ENCODE data around the gene KCNJ10. TPM values are rescaled to one million over a fixed set of nuclear protein-coding genes. Genes with fewer than 3 reads are reported as not detected.

Gene KCNJ10
- not detected for total RNA-seq (ENCODE audit: unreplicated experiment)
- long read RNA-seq = 0 reads

- Mint-ChIP-seq H3K4me3 (ENCODE audit: unreplicated experiment) (peak within 1 kb of the TSS; percentile 95), H3K9me3 (ENCODE audit: unreplicated experiment) (no peaks in the 10 kb centered on the region), H3K27me3 (ENCODE audit: unreplicated experiment) (peaks cover 17% of the 10 kb centered on the region), H3K4me1 (ENCODE audit: unreplicated experiment) (no peaks in the 10 kb centered on the region), H3K36me3 (ENCODE audit: low read depth, unreplicated experiment) (no peaks in the 10 kb centered on the region), H3K27ac (ENCODE audit: unreplicated experiment) (no peak within 1 kb of the TSS)
- no peak for TF ChIP-seq CTCF (IDR thresholded peaks at IDR 0.05; ENCODE audit: unreplicated experiment)
- no peak for DNase-seq (ENCODE audit: low spot score)
These were observed at the start of gene KCNJ10 for GRCh38 chr1:160069460-160070231. Gene KCNJ10 (minus strand): TSS chr1:160070160. CDS start chr1:160042532, 27,628 bp downstream.

- peaks cover 4% of the 10 kb centered on the region for H3K27me3 Mint-ChIP-seq (ENCODE audit: unreplicated experiment)
- TF ChIP-seq CTCF (IDR thresholded peaks at IDR 0.05; ENCODE audit: unreplicated experiment) = no peak
- DNase-seq (ENCODE audit: low spot score) = no peak
- no peaks in the 10 kb centered on the region for H3K36me3 Mint-ChIP-seq (ENCODE audit: low read depth, unreplicated experiment)
- no peak overlapping the region for H3K4me3 Mint-ChIP-seq (ENCODE audit: unreplicated experiment)
- H3K4me1 Mint-ChIP-seq (ENCODE audit: unreplicated experiment) = peaks cover 12% of the 10 kb centered on the region
- H3K27ac Mint-ChIP-seq (ENCODE audit: unreplicated experiment) = no peak overlapping the region
- H3K9me3 Mint-ChIP-seq (ENCODE audit: unreplicated experiment) = no peaks in the 10 kb centered on the region
These were observed 49.0 kb upstream of the KCNJ10 start for GRCh38 chr1:160118928-160119327.

- no peak overlapping the region for H3K4me3 Mint-ChIP-seq (ENCODE audit: unreplicated experiment)
- H3K27ac Mint-ChIP-seq (ENCODE audit: unreplicated experiment) = no peak overlapping the region
- H3K9me3 Mint-ChIP-seq (ENCODE audit: unreplicated experiment) = no peaks in the 10 kb centered on the region
- peaks cover 4% of the 10 kb centered on the region for H3K36me3 Mint-ChIP-seq (ENCODE audit: low read depth, unreplicated experiment)
- peaks cover 15% of the 10 kb centered on the region for H3K4me1 Mint-ChIP-seq (ENCODE audit: unreplicated experiment)
- TF ChIP-seq CTCF (IDR thresholded peaks at IDR 0.05; ENCODE audit: unreplicated experiment) = no peak
- peaks cover 10% of the 10 kb centered on the region for H3K27me3 Mint-ChIP-seq (ENCODE audit: unreplicated experiment)
- DNase-seq (ENCODE audit: low spot score) = no peak
These were observed 47.8 kb upstream of the KCNJ10 start for GRCh38 chr1:160117709-160118183.

- peaks cover 12% of the 10 kb centered on the region for H3K27me3 Mint-ChIP-seq (ENCODE audit: unreplicated experiment)
- no peaks in the 10 kb centered on the region for H3K9me3 Mint-ChIP-seq (ENCODE audit: unreplicated experiment)
- H3K4me3 Mint-ChIP-seq (ENCODE audit: unreplicated experiment) = no peak overlapping the region
- no peak overlapping the region for H3K27ac Mint-ChIP-seq (ENCODE audit: unreplicated experiment)
- H3K4me1 Mint-ChIP-seq (ENCODE audit: unreplicated experiment) = peaks cover 15% of the 10 kb centered on the region
- H3K36me3 Mint-ChIP-seq (ENCODE audit: low read depth, unreplicated experiment) = peaks cover 4% of the 10 kb centered on the region
- no peak for DNase-seq (ENCODE audit: low spot score)
- no peak for TF ChIP-seq CTCF (IDR thresholded peaks at IDR 0.05; ENCODE audit: unreplicated experiment)
These were observed 47.3 kb upstream of the KCNJ10 start for GRCh38 chr1:160117300-160117699.
